ENCODE data around the gene ANKRD12. TPM values are rescaled to one million over a fixed set of nuclear protein-coding genes. Genes with fewer than 3 reads are reported as not detected.

ANKRD12 gene
- total and polyA plus RNA-seq, 9 donors, result 8.8 to 115 (median 72.9) TPM

- DNase-seq, result no peak
- H3K4me3 ChIP-seq, result no peak overlapping the region
- TF ChIP-seq EP300 (IDR thresholded peaks at IDR 0.05) (no peak), POLR2A (IDR thresholded peaks at IDR 0.05) (no peak), CTCF (IDR thresholded peaks at IDR 0.05) (no peak)
- H3K27ac ChIP-seq, result no peak overlapping the region
- intact Hi-C loops (cut with DNase I), result no loop called here
- no peaks in the 10 kb centered on the region for H3K27me3 ChIP-seq
- no peaks in the 10 kb centered on the region for H3K9me3 ChIP-seq
- no peaks in the 10 kb centered on the region for H3K36me3 ChIP-seq
- WGBS, 3 donors, result 93 to 98% (median 98%) methylated on average over 2 of the region's 2 CpGs
- no peaks in the 10 kb centered on the region for H3K4me1 ChIP-seq (ENCODE audit: insufficient read depth)
These were observed 155.5 kb downstream of the ANKRD12 start for GRCh38 chr18:9292047-9292446.

GRCh38 chr18:9293948-9294347, 157.4 kb downstream of the ANKRD12 start:
- Histone ChIP-seq H3K27me3 (no peaks in the 10 kb centered on the region), H3K27ac (no peak overlapping the region), H3K4me3 (no peak overlapping the region), H3K36me3 (no peaks in the 10 kb centered on the region), H3K9me3 (no peaks in the 10 kb centered on the region), H3K4me1 (ENCODE audit: insufficient read depth) (no peaks in the 10 kb centered on the region)
- intact Hi-C loops (cut with DNase I), result no loop called here
- 87 to 100% (median 92%) methylated on average over 1 of the region's 1 CpG for WGBS, 3 donors
- TF ChIP-seq CTCF (IDR thresholded peaks at IDR 0.05) (no peak), EP300 (IDR thresholded peaks at IDR 0.05) (no peak), POLR2A (IDR thresholded peaks at IDR 0.05) (no peak)
- no peak for DNase-seq

- WGBS, 3 donors, result 96% methylated on average over 15 of the region's 15 CpGs
- no peaks in the 10 kb centered on the region for H3K9me3 ChIP-seq
- no peak for DNase-seq
- H3K36me3 ChIP-seq, result no peaks in the 10 kb centered on the region
- H3K27me3 ChIP-seq, result no peaks in the 10 kb centered on the region
- H3K27ac ChIP-seq, result no peak overlapping the region
- H3K4me3 ChIP-seq, result no peak overlapping the region
- H3K4me1 ChIP-seq (ENCODE audit: insufficient read depth), result no peaks in the 10 kb centered on the region
- TF ChIP-seq EP300 (IDR thresholded peaks at IDR 0.05) (no peak), POLR2A (IDR thresholded peaks at IDR 0.05) (no peak), CTCF (IDR thresholded peaks at IDR 0.05) (no peak)
- intact Hi-C loops (cut with DNase I), result no loop called here
These were observed 159.8 kb downstream of the ANKRD12 start for GRCh38 chr18:9296233-9297006.

GRCh38 chr18:9297007-9297393, 160.4 kb downstream of the ANKRD12 start:
- Histone ChIP-seq H3K9me3 (no peaks in the 10 kb centered on the region), H3K36me3 (no peaks in the 10 kb centered on the region), H3K4me1 (ENCODE audit: insufficient read depth) (no peaks in the 10 kb centered on the region), H3K27me3 (no peaks in the 10 kb centered on the region), H3K27ac (no peak overlapping the region), H3K4me3 (no peak overlapping the region)
- TF ChIP-seq CTCF (IDR thresholded peaks at IDR 0.05), result no peak
- no peak for TF ChIP-seq POLR2A (IDR thresholded peaks at IDR 0.05)
- TF ChIP-seq EP300 (IDR thresholded peaks at IDR 0.05), result no peak
- no peak for DNase-seq
- intact Hi-C loops (cut with DNase I), result no loop called here
- WGBS, 3 donors, result 96 to 98% (median 98%) methylated on average over 24 of the region's 24 CpGs
